Stimulated activated naive CD8-positive, alpha-beta T cell treated with anti-CD3 and anti-CD28 coated beads, Interleukin-15, amount 100 ng/mL, for 72 hours (primary cell): ENCODE data around the gene ABT1.
A peak's percentile ranks its signal among the peaks of the same experiment; 100 is the strongest.

ENCODE experiments used
- ATAC-seq: fragments of 150-1000 bp; cut with Tn5 transposase; 2 replicates; pipeline ENCODE4 v1.10.0; 2021; ENCODE audit warnings: mild to moderate bottlenecking, moderate library complexity
- DNase-seq, 2 donors: peaks; one replicate each; pipeline ENCODE4 v3.0.0; 2021 to 2022
- H3K27ac Mint-ChIP-seq, 2 donors: one replicate each; pipeline ENCODE4 v1.8.0; 2022; ENCODE audit warnings: mild to moderate bottlenecking in 2 of 2, mixed read lengths in 2 of 2, moderate library complexity in 2 of 2
- H3K27me3 Mint-ChIP-seq: one replicate; pipeline ENCODE4 v1.8.0; 2022; ENCODE audit warnings: mixed read lengths
- H3K4me1 Mint-ChIP-seq: one replicate; pipeline ENCODE4 v1.8.0; 2022; ENCODE audit warnings: mild to moderate bottlenecking, mixed read lengths
- H3K4me3 Mint-ChIP-seq, 2 donors: one replicate each; pipeline ENCODE4 v1.8.0; 2022; ENCODE audit warnings: mild to moderate bottlenecking in 2 of 2, mixed read lengths in 2 of 2, moderate library complexity in 1 of 2
- H3K9me3 Mint-ChIP-seq, 2 donors: one replicate each; pipeline ENCODE4 v1.8.0; 2022; ENCODE audit warnings: mixed read lengths in 2 of 2

ABT1 gene

DNA sequence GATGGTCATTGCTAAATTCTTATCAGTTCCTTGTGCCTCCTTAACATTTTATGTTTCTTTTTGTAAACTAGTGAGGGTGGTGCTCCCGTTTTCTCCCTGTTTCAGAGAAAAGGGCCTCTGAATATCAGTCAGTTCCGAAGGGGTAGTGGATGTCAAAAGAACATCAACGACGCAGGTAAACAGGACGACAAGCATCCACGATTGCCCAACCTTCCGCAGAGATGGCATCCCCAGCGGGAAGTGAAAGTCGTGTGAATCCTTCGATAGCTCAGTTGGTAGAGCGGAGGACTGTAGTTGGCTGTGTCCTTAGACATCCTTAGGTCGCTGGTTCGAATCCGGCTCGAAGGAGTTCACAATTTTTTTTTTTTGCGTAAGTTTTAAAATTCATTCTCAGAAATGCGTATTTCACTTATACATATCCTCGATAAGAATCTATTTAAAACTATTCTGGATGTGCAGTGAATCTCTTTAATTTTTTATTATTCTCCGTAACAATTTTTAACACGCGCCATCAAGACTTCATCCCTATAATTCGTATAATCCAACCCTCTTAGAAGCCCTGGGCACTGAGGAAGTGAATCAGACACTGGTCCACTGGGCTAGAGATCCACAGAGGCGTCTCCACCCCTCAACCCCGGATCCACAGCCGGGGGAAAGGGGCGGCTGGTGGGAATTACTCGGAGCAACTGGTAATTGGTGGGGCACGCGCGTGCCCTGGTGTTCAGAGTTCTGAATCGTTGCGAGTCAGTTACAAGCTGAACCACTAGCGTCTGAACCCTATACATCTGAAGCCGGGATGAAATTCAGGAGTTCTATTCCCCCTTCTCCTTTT, 27.9 kb upstream of the ABT1 start:
- DNase-seq, result peak; percentile 97 to 98
- Mint-ChIP-seq H3K9me3 (no peaks in the 10 kb centered on the region), H3K27ac (peak overlapping the region; percentile 93 to 100), H3K4me3 (peak overlapping the region; percentile 97 to 98), H3K4me1 (peaks cover 30% of the 10 kb centered on the region), H3K27me3 (no peaks in the 10 kb centered on the region)
- peak; percentile 73 for ATAC-seq

DNA sequence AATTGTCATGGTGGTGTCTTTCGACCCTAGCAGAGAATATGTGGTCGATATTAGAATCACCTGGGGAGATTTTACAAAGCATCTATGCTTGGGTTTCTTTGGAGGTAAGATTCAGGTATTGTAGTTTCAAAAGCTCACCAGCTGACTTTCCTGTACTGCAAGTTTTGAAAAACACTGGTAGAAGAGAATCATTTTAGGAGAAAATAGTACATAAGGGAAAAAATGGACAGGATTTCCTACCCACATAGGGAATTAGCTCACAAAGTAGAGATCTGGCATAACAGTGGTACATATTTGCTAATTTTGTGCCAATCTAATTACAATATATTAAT, 27.4 kb upstream of the ABT1 start:
- Mint-ChIP-seq H3K9me3 (no peaks in the 10 kb centered on the region), H3K4me1 (peaks cover 31% of the 10 kb centered on the region), H3K27ac (peak overlapping the region in 1 of 2 donors; percentile 54), H3K27me3 (no peaks in the 10 kb centered on the region), H3K4me3 (peak overlapping the region; percentile 97 to 98)
- ATAC-seq (no peak), DNase-seq (no peak)

DNA sequence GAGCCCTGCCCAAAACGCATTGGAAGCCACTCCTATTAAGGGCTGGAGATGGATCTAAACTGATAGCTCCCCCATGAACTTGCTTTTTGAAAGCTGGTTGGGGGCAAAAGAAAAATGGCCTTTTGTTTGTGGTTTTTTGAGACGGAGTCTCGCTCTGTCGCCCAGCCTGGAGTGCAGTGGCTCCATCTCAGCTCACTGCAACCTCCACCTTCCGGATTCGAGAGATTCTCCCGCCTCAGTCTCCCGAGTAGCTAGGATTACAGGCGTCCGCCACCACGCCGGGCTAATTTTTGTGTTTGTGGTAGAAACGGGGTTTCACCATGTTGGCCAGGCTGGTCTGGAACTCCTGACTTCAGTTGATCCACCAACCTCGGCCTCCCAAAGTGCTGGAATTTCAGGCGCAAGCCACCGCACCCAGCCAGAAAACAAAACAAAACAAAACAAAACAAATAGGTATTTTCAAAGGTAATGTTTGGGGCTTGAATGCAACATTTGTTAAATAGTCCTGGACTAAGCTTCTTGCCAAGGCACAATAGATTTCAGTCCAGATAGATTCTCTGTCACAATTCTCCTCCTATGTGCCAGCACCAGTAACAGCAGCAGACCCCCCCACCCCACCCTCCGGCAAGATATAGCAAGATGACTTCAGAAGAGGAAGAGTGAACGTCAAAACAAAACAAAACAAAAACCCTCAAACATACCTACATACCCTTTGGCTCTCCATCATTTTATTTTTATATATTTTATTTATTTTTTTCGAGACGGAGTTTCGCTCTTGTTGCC, 26.5 kb upstream of the ABT1 start:
- H3K4me1 Mint-ChIP-seq, result peaks cover 31% of the 10 kb centered on the region
- H3K27ac Mint-ChIP-seq, result no peak overlapping the region
- H3K27me3 Mint-ChIP-seq, result no peaks in the 10 kb centered on the region
- DNase-seq, result no peak
- no peak for ATAC-seq
- H3K9me3 Mint-ChIP-seq, result no peaks in the 10 kb centered on the region
- no peak overlapping the region for H3K4me3 Mint-ChIP-seq

DNA sequence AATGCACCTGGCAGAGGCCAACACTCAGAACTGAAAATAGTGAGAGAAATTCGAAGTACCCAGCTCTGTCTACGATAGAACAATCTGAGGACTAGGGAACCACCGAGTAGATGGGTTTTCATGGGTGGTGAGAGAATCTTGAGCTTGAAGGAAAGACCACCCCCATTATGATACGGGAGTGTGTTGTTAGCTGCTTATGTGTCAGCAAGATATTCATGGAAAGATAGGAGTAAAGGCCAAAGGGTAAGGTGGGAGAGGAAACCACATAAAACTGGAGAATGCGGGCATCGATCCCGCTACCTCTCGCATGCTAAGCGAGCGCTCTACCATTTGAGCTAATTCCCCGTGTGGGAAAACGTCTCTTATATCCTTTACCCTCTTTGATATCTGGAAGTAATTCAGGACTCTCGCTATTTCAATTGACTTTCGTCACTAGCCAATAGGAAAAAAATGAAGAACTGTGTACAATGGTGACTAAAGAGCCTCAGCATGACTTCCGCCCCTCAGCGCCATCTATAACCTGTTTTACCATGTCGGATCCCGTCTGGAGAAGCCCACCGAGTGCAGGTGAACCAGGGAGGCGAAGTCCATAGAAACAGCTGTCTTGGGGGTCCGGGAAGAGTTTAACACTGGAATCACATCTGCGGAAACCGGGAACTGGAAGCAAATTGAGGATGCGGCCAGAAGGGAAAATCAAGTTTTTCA, 25.0 kb upstream of the ABT1 start:
- Mint-ChIP-seq H3K4me1 (peaks cover 38% of the 10 kb centered on the region), H3K27me3 (no peaks in the 10 kb centered on the region), H3K9me3 (no peaks in the 10 kb centered on the region), H3K27ac (peak overlapping the region; percentile 96), H3K4me3 (peak overlapping the region; percentile 88 to 89)
- ATAC-seq (peak; percentile 54), DNase-seq (peak; percentile 45 to 64)

DNA sequence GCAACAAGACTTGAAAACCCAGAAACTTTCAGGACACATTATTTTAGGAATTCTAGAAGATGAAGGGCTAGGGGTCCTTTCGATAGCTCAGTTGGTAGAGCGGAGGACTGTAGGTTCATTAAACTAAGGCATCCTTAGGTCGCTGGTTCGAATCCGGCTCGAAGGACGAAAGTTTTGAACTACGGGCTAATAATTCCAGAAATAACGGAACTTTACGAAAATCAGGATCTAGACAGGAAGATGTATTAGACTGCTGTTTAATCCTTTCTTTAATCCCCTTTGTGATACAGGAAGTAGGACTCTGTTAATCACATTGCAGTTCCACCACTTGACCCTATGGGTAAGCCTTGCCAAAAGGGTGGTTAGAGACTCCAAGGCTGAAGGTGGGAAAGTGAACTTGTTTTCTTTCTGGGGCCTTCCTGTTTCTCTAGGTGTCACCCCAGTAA, 21.2 kb upstream of the ABT1 start:
- Mint-ChIP-seq H3K4me1 (peaks cover 31% of the 10 kb centered on the region), H3K27ac (no peak overlapping the region), H3K4me3 (no peak overlapping the region), H3K27me3 (no peaks in the 10 kb centered on the region), H3K9me3 (peaks cover 9 to 12% of the 10 kb centered on the region in 2 donors)
- no peak for ATAC-seq
- DNase-seq, result no peak

DNA sequence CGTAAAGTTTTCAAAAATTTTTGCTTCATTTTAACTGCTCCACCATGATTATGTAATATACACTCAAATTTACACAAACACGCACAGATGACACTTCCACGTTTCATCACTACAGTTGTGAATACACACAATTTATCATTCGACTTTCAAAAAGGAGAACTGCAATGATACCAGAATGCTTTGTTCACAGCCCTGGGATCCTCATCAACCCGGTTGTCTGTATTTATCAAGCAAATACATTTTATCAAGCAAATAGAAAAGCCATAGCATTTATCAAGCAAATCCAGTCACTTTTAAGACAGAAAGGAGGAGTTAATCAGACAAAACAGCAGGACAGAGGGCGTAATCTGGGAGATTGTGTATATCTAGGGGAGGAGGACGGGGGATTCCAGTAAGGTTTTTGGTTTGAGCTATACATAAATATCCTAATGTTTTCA, 20.3 kb upstream of the ABT1 start:
- peaks cover 9 to 12% of the 10 kb centered on the region in 2 donors for H3K9me3 Mint-ChIP-seq
- ATAC-seq (no peak), DNase-seq (no peak)
- peak overlapping the region in 1 of 2 donors; percentile 99 for H3K27ac Mint-ChIP-seq
- H3K4me1 Mint-ChIP-seq, result peaks cover 38% of the 10 kb centered on the region
- H3K27me3 Mint-ChIP-seq, result no peaks in the 10 kb centered on the region
- peak overlapping the region; percentile 7 to 78 for H3K4me3 Mint-ChIP-seq

DNA sequence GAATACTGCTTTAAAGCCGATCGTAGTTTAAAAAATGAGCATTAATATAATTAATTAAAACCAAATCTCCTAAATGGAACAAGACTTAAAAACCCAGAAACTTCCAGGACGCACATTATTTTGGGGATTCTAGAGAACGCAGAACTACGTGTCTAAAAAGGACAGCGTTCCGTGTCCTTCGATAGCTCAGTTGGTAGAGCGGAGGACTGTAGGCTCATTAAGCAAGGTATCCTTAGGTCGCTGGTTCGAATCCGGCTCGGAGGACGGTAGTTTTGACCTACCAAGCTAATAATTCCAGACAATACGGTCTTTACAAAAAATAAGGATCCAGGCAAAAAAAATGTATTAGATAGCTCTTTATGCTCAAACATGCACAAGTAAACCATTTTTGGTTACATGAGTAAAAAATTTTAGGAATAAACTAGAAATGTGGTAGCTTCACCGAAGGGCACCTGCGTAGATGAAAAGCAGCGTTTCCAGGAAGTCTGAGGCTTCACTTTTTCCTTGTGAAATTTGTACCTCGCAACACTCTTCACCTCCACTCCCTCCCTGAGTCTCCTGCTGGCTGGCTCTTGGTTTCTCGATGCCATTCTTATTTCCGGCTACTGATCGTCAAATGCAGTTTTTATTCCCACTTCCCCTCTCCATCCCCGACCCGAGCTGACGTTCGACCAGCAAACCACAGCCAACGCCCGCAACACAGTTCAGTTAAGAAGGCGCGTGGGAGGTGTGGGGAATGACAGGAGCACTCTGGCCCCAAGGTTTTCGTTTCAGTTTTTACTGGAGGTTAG, 19.6 kb upstream of the ABT1 start:
- DNase-seq (peak; percentile 57 to 78), ATAC-seq (peak; percentile 79)
- Mint-ChIP-seq H3K4me1 (peaks cover 45% of the 10 kb centered on the region), H3K27ac (peak overlapping the region; percentile 85 to 99), H3K9me3 (peaks cover 9 to 12% of the 10 kb centered on the region in 2 donors), H3K27me3 (no peaks in the 10 kb centered on the region), H3K4me3 (peak overlapping the region; percentile 78 to 80)

DNA sequence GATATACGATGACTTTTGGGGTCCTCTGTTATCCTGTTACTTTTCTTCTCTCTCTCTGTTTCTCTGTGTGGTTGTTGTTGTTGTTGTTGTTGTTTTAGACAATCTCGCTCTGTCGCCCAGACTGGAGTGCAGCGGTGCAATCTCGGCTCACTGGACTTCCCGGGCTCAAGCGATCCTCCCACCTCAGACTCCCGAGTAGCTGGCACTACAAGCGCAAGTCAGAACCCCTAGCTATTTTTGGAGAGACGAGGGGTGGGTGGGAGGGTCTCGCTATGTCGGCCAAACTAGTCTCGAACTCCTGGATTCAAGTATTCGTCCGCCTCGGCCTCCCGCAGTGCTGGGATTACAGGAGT, 19.1 kb upstream of the ABT1 start:
- ATAC-seq, result no peak
- H3K27me3 Mint-ChIP-seq, result peaks cover 3% of the 10 kb centered on the region
- peak overlapping the region in 1 of 2 donors; percentile 76 for H3K27ac Mint-ChIP-seq
- peaks cover 46% of the 10 kb centered on the region for H3K4me1 Mint-ChIP-seq
- H3K4me3 Mint-ChIP-seq, result peak overlapping the region; percentile 78 to 80
- peaks cover 9 to 12% of the 10 kb centered on the region in 2 donors for H3K9me3 Mint-ChIP-seq
- no peak for DNase-seq

DNA sequence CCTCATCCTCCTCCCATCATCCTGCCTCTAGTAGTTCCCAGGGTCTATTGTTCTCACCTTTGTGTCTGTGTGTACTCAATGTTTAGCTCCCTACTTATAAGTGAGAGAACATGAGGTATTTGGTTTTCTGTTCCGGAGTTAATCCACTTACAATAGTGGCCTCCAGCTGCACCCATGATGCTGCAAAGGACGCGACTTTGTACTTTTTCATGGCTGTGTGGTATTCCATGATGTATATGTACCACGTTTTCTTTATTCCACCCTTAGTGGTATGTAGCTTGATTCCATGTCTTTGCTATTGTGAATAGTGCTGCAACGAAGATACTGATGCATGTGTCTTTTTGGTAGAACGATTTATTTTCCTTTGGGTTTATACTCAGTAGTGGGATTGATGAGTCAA, 18.5 kb upstream of the ABT1 start:
- H3K4me1 Mint-ChIP-seq, result peaks cover 41% of the 10 kb centered on the region
- DNase-seq, result no peak
- no peak overlapping the region for H3K4me3 Mint-ChIP-seq
- no peak overlapping the region for H3K27ac Mint-ChIP-seq
- no peak for ATAC-seq
- peaks cover 9 to 12% of the 10 kb centered on the region in 2 donors for H3K9me3 Mint-ChIP-seq
- H3K27me3 Mint-ChIP-seq, result peaks cover 9% of the 10 kb centered on the region

DNA sequence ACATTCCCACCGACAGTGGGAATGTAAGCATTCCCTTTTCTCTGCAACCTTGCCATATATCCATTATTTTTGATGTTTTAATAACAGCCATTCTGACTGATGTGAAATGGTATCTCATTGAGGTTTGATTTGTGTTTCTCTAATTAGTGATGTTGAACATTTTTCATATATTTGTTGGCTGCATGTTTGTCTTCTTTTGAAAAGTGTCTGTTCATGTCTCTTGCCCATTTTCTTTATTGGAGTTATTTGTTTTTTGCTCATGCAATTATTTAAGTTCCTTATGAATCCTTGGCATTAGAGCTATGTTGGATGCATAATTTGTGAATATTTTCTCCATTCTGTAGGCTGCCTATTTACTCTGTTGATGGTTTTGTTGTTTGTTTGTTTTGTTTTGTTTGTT, 18.0 kb upstream of the ABT1 start:
- peaks cover 13% of the 10 kb centered on the region for H3K27me3 Mint-ChIP-seq
- H3K4me3 Mint-ChIP-seq, result no peak overlapping the region
- peaks cover 36% of the 10 kb centered on the region for H3K4me1 Mint-ChIP-seq
- ATAC-seq, result no peak
- H3K9me3 Mint-ChIP-seq, result peaks cover 9 to 12% of the 10 kb centered on the region in 2 donors
- no peak for DNase-seq
- no peak overlapping the region for H3K27ac Mint-ChIP-seq

DNA sequence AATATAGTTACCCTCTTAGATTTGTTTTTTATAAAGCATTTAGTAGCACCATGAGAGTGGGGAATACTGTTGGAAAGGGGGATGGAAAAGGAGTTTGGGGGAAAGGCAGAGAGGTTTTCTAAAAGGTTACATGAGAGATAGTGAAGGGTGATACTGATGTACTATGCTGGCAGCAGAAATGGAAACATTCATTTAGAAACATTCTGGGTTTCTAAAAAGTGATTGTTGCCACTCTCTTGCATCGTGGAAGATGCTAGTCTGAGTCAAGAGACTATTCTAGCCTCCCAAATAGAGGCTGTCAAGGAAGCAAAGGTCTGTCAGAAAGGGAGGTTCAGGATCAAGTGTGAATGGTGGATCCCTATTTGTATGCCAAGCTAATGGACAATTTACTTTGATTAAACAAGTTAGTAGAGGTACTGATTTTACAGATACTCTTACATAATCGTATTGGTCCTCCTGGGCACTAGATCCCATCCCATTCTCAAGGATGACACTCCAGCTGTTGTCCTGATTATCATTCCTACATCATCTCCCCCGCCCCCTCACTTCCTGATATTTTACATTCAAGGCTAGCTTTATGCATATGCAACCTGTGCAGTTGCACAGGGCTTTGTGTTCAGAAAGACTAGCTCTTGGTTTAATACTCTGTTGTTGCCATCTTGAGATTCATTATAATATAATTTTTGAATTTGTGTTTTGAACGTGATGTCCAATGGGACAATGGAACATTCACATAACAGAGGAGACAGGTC, 15.4 kb upstream of the ABT1 start:
- Mint-ChIP-seq H3K9me3 (peaks cover 9 to 12% of the 10 kb centered on the region in 2 donors), H3K4me3 (no peak overlapping the region), H3K27me3 (peaks cover 28% of the 10 kb centered on the region), H3K27ac (peak overlapping the region; percentile 1 to 84), H3K4me1 (peaks cover 31% of the 10 kb centered on the region)
- DNase-seq (no peak), ATAC-seq (peak; percentile 75)

DNA sequence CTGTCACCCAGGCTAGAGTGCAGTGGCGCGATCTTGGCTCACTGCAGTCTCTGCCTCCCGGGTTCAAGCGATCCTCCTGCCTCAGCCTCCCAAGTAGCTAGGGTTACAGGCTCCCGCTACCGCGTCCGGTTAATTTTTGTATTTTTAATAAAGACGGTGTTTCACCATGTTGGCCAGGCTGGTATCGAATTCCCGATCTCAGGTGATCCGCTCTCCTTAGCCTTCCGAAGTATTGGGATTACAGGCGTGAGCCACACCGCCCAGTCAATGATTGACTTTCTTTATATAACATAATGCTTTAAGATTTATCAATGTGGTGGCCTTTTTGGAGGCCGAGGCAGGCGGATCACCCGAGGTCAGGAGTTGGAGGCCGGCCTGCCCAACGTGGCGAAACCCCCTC, 7.8 kb upstream of the ABT1 start:
- peaks cover 45% of the 10 kb centered on the region for H3K27me3 Mint-ChIP-seq
- no peak overlapping the region for H3K27ac Mint-ChIP-seq
- no peak for ATAC-seq
- H3K4me3 Mint-ChIP-seq, result no peak overlapping the region
- H3K9me3 Mint-ChIP-seq, result no peaks in the 10 kb centered on the region
- no peak for DNase-seq
- peaks cover 5% of the 10 kb centered on the region for H3K4me1 Mint-ChIP-seq

DNA sequence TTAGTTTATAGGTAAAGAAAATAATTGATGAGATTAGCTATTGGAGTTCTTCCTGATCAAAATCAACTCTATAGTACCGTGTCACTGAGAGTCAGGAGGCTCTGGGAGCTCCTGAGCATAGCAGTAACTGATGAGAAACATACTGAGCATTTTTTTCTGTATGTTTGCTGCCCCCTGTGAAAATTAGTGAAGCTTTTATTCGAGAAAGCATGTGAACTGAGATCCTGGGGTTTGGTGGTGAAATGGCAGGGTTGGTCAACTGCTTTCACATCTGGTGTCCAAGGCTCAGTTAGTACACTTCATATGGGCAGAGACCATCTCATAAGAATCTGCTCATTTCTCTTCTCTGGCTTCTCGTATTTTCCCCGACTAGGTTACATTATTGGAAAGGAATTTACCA, 4.1 kb upstream of the ABT1 start:
- Mint-ChIP-seq H3K4me1 (peaks cover 5% of the 10 kb centered on the region), H3K4me3 (no peak overlapping the region), H3K27ac (no peak overlapping the region), H3K9me3 (no peaks in the 10 kb centered on the region), H3K27me3 (peaks cover 33% of the 10 kb centered on the region)
- DNase-seq (no peak), ATAC-seq (no peak)

DNA sequence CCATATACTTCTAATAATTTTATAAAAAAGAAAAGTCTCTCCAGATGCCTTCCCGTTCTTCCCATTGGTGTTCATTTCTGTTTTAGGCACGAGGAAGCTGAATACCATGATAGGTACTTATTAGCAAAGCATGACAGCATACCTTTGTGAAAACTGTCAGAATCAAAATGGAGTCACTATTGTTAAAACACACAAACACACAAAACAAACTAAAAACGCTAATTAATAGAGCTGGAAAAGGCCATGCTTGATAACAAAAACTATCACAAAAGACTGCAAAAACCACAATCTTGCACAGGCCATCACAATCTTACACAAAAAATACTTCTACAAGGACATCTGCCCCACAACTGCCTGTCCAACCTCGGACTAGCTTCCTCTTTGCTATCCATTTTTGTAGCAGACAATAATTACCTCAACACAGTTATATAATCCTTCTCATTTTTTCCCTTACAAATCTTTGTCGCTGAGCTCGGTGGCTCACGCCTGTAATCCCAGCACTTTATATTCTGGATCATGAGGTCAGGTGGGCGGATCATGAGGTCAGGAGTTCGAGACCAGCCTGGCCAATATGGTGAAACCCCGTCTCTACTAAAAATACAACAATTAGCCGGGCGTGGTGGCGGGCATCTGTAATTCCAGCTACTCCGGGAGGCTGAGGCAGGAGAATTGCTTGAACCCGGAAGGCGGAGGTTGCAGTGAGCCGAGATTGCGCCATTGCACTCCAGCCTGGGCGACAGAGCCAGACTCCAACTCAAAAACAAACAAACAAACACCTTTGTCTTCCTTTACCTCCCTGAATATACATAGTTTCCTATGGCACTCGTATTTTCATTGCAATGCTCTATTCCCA, 3.2 kb upstream of the ABT1 start:
- Mint-ChIP-seq H3K4me3 (peak overlapping the region in 1 of 2 donors; percentile 52), H3K27me3 (peaks cover 33% of the 10 kb centered on the region), H3K9me3 (no peaks in the 10 kb centered on the region), H3K27ac (no peak overlapping the region), H3K4me1 (peaks cover 13% of the 10 kb centered on the region)
- DNase-seq (no peak), ATAC-seq (no peak)
